VCaP (cell line): Measurements from ENCODE around the gene TYROBP.

ENCODE experiments used
- H3K27ac ChIP-seq: fragments of 450-650 bp; 2 replicates; pipeline ENCODE4 v1.5.1; 2017
- TF ChIP-seq, protein P1 (sequence below): fragments of 450-650 bp; conservative IDR thresholded peaks from 2 replicates; pipeline ENCODE4 v1.5.1; 2017; ENCODE audit warnings: mild to moderate bottlenecking, moderate library complexity

The TYROBP gene

DNA sequence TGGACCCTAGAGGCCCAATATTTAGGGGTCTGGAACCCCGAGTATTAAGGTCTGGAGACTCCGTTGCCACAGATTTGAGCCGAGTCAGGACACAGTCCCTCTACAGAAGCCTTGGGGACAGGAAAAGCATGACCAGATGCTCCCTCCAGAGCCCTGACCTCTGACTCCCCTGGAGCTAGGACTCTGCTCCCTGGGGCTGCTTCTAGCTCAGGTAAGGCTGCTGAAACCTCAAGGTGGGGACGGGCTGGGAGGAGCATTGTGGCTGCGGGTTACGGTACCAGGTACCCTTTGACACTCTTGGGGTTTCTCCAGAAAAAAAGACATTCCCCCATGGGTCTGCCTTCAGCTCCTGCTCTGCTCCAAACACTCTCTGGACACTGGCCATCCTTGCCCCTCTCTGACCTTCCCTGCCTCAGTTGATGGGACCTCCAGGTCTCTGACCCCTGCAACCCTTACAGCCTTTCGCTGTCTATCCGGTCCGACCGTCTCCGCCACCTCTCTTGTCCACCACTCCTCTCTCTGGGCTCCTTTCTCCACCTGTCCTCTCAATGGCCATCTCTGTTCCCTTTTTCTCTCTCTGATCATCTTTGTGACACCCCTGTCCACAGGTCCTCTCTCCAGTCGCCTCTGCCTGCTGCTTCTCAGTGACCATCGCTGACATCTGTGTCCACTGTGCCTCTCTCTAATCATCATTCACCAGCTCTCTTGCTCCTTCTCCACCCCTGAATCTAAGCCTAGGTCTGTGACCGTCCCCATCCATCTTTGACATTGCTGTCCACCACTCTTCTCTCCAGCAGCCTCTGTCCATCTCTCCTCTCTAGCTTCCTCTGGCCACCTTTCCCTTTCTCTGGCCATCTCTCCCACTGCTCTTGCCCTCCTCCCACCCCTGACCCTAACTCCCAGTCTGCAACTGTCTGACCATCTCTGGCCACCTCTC lies 29.5 kb upstream of the TYROBP start:
- TF ChIP-seq, protein P1, sequence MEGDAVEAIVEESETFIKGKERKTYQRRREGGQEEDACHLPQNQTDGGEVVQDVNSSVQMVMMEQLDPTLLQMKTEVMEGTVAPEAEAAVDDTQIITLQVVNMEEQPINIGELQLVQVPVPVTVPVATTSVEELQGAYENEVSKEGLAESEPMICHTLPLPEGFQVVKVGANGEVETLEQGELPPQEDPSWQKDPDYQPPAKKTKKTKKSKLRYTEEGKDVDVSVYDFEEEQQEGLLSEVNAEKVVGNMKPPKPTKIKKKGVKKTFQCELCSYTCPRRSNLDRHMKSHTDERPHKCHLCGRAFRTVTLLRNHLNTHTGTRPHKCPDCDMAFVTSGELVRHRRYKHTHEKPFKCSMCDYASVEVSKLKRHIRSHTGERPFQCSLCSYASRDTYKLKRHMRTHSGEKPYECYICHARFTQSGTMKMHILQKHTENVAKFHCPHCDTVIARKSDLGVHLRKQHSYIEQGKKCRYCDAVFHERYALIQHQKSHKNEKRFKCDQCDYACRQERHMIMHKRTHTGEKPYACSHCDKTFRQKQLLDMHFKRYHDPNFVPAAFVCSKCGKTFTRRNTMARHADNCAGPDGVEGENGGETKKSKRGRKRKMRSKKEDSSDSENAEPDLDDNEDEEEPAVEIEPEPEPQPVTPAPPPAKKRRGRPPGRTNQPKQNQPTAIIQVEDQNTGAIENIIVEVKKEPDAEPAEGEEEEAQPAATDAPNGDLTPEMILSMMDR, result no peak
- H3K27ac ChIP-seq, result peak overlapping the region; percentile 82; the same call in 1 of the 2 replicates

DNA sequence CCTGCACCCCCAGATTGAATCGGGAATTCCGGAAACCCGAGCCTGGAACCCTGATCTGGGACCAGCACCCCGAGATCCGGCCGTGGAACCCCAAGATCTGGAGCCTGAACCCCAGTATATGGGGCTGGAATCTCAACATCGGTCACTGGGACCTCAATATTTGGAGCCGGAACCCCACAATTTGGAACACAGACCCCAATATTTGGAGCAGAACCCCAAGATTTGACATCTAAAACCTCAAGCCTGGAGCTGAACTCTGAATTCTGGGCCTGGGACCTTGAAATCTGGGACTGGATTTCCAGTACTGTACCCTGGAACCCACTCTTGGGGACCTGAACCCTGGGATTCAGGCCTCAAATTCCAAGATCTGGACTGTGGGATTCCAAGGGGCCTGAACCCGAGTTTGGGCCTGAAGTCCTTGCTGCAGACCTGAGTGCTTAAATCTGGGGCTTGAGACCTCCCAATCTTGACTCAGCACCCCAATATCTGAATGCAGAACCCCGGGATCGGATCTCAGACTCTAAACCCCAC lies 28.7 kb upstream of the TYROBP start:
- peak overlapping the region; percentile 82 for H3K27ac ChIP-seq
- TF ChIP-seq, protein P1, result no peak

DNA sequence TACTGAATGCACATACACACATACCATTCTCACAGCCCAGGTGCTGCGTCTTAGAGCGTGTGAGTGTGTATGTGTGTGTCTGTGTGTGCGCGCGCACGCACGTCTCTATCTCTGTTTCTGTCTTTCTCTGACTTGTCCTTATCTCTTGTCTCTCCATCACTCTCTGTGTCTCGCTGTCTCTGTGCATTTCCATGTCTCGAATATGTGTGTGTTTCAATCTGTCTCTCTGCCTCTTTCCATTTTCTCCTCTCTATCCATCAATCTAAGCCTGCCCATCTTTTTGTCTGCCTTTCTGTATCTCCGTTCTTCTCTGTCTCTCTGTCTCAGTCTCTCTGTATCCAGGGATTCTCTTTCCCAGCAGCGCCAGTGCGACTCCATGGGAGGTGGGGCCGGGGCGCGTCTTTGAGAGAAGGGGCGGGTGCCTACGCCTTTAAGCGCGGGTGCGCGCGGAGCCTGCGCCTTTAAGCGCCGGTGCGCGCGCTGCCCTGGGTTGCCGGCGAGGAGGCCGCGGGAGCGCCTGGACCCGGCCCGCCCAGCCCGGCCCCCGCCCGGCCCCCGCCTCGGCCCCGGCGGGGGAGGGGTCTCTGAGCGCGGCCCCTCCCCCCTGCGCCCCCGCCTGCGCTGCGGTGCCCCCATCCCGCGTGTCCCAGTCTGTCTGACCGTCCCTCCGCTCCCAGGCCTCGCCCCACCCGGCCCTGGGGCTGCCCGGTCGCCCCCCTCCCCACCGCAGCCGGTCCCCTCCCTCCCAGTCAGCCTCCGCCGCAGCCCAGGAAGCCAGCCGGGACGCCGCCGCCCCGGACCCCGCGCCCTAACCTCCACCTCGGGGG lies 28.0 kb upstream of the TYROBP start, which contains the start of gene LRFN3:
Gene LRFN3, plus strand, starts transcription at position 464 of the 827 bp plus-strand sequence. CDS start 3,052 bp downstream, outside the sequence.
- peak within 1 kb of the TSS; percentile 82 for H3K27ac ChIP-seq
- TF ChIP-seq, protein P1, result no peak

DNA sequence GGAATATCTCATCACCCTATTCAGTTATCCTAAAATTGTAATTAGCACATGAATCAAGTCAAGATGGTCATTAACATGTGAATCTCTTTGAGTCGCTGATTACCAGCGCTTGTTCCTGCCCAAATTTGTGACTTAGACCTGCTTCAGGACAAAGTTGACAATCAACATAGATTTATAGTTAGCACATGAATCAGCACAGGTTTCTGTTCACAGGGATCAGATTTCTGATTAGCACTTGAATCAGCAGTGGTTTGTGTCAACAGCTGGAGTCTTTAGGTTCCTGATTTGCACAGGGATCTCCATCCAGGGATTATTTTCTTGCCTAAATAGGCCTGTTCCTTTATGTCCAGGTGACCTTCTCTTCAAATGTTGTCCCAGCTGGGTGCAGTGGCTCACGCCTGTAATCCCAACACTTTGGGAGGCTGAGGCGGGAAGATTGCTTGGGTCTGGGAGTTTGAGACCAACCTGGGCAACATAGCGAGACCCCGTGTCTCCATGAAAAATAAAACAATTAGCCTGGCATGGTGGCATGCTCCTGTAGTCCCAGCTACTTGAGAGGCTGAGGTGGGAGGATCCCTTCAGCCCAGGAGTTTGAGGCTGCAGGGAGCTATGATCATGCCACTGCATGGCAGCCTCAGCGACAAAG lies 24.3 kb upstream of the TYROBP start:
- TF ChIP-seq, protein P1, result no peak
- H3K27ac ChIP-seq, result peak overlapping the region; percentile 49

DNA sequence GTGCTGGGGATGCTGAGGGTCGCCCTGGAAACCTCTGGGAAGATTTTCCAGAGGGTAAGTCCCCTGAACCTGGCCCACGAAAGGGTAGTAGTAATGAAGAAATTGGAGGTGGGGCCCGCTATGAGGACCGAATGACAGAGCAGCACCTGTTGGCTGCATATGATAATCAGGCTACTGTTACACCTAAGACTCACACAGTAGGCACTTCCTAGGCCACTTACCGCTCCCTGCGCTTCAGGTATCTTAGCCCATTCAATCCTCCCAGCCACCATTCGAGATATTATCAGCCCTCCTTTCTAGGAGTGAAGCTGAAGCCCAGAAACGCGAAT lies 23.7 kb upstream of the TYROBP start:
- TF ChIP-seq, protein P1, result no peak; the same call in none of the 2 replicates
- H3K27ac ChIP-seq, result peak overlapping the region; percentile 49

DNA sequence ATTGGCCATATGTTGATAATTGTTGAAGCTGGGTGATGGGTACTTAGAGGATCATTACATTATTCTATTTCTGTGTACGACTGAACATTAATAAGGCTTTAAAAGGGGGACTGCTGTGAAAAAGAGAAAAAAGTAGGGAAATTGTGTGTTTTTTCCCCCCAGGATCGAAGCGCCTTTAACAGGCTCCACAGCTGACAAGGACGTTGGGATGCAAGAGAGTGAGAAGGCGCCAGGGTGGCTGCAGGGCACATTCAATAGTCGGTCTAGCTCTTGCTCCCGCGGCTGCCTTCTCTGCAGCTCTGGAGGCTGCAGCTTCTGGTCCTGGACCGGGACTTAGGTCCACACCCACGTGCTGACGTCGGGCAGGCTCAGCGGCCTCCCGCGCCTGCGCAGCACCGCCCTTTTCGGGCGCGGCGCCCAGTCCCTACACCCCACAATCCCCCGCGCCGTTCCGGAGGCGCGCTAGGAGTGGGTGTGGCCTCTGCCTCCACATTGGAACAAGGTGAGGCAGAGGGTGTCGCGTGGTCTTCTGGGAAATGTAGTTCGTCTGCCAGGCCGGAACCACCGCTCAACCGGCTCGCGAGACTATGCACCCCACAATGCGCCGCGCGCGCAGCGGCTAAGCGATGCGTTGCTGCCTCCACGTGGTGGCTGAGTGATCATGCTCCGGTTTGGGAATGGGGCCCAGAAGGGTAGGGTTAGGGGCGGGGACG lies 23.2 kb upstream of the TYROBP start:
- TF ChIP-seq, protein P1, result peak; percentile 95
- H3K27ac ChIP-seq, result peak overlapping the region; percentile 70
